CD4-positive, alpha-beta memory T cell (primary cell): ENCODE data around the gene LRRC8E. TPM values are rescaled to one million over a fixed set of nuclear protein-coding genes. Genes with fewer than 3 reads are reported as not detected.
A peak's percentile ranks its signal among the peaks of the same experiment; 100 is the strongest.

Experiments
- CTCF ChIA-PET: fragments of 350-600 bp; sonication (Branson Sonifier 250); formaldehyde crosslinking; loops from one replicate; lab custom pipeline; 2021; ENCODE audit warnings: inconsistent platforms; ENCODE audit not compliant: partially characterized antibody; lab: Charles Lee
- POLR2A ChIA-PET: fragments of 350-600 bp; sonication (Branson Sonifier 250); formaldehyde crosslinking; loops from one replicate; lab custom pipeline; 2021; ENCODE audit not compliant: partially characterized antibody; lab: Charles Lee
- DNase-seq, 5 donors: peaks; one replicate each; pipeline versions ENCODE4 v3.0.0 to v3.0.0-alpha.2; 2020 to 2022; ENCODE audit warnings: mixed read lengths in 1 of 5
- H3K27ac ChIP-seq: one replicate; pipeline ENCODE4 v1.7.0; 2013; ENCODE audit warnings: low read depth, low read length
- H3K27me3 ChIP-seq: 2 replicates; pipeline ENCODE4 v1.7.0; 2013; ENCODE audit warnings: mild to moderate bottlenecking, low read length, moderate library complexity; ENCODE audit not compliant: insufficient read depth
- H3K36me3 ChIP-seq: 2 replicates; pipeline ENCODE4 v1.7.0; 2013; ENCODE audit warnings: mild to moderate bottlenecking, low read length, moderate library complexity; ENCODE audit not compliant: insufficient read depth
- H3K4me1 ChIP-seq: 2 replicates; pipeline ENCODE4 v1.7.0; 2013; ENCODE audit warnings: mild to moderate bottlenecking, low read length, moderate library complexity; ENCODE audit not compliant: insufficient read depth
- H3K4me3 ChIP-seq, 2 donors: one replicate each; pipeline ENCODE4 v1.7.0; 2013; ENCODE audit warnings: low read length in 2 of 2, mild to moderate bottlenecking in 1 of 2
- H3K9me3 ChIP-seq, 2 donors: one replicate each; pipeline ENCODE4 v1.7.0; 2013; ENCODE audit warnings: low read length in 2 of 2, control low read depth in 1 of 2; ENCODE audit not compliant: control insufficient read depth in 1 of 2
- H3K27ac Mint-ChIP-seq, 7 donors: one replicate each; pipeline ENCODE4 v1.8.0; 2020 to 2021; ENCODE audit warnings: mixed read lengths in 7 of 7, mild to moderate bottlenecking in 6 of 7, inconsistent platforms in 3 of 7, moderate library complexity in 3 of 7
- H3K27me3 Mint-ChIP-seq, 2 donors: one replicate each; pipeline ENCODE4 v1.8.0; 2020 to 2021; ENCODE audit warnings: mixed read lengths in 2 of 2
- H3K36me3 Mint-ChIP-seq, 2 donors: one replicate each; pipeline ENCODE4 v1.8.0; 2020 to 2021; ENCODE audit warnings: mixed read lengths in 2 of 2, inconsistent platforms in 1 of 2, mild to moderate bottlenecking in 1 of 2
- H3K4me1 Mint-ChIP-seq, 4 donors: one replicate each; pipeline ENCODE4 v1.8.0; 2020 to 2021; ENCODE audit warnings: mixed read lengths in 4 of 4, mild to moderate bottlenecking in 1 of 4
- H3K4me3 Mint-ChIP-seq, 8 donors: one replicate each; pipeline ENCODE4 v1.8.0; 2020 to 2021; ENCODE audit warnings: mixed read lengths in 8 of 8, mild to moderate bottlenecking in 7 of 8, moderate library complexity in 6 of 8, inconsistent platforms in 3 of 8
- H3K9me3 Mint-ChIP-seq, 8 donors: one replicate each; pipeline ENCODE4 v1.8.0; 2020 to 2021; ENCODE audit warnings: mixed read lengths in 8 of 8, mild to moderate bottlenecking in 5 of 8, inconsistent platforms in 3 of 8, moderate library complexity in 1 of 8
- intact Hi-C: fragments of 100-400 bp; cut with micrococcal nuclease; formaldehyde crosslinking; loops from one replicate; pipeline ENCODE4 v1.15.1; 2023
- polyA plus RNA-seq, 2 donors: library from polyadenylated mRNA; unstranded; fragments of 300-500 nt; fragmentation: Illumina TruSeq; gene quantifications; one replicate each; pipeline ENCODE4 v1.2.3, GENCODE V29; 2021
- total RNA-seq, 2 experiments: library from RNA; stranded (reverse); gene quantifications; one replicate each; pipeline ENCODE4 v1.2.3, GENCODE V29; 2021

Gene LRRC8E
- total and polyA plus RNA-seq, 4 experiments from 2014 or later = not detected

DNA sequence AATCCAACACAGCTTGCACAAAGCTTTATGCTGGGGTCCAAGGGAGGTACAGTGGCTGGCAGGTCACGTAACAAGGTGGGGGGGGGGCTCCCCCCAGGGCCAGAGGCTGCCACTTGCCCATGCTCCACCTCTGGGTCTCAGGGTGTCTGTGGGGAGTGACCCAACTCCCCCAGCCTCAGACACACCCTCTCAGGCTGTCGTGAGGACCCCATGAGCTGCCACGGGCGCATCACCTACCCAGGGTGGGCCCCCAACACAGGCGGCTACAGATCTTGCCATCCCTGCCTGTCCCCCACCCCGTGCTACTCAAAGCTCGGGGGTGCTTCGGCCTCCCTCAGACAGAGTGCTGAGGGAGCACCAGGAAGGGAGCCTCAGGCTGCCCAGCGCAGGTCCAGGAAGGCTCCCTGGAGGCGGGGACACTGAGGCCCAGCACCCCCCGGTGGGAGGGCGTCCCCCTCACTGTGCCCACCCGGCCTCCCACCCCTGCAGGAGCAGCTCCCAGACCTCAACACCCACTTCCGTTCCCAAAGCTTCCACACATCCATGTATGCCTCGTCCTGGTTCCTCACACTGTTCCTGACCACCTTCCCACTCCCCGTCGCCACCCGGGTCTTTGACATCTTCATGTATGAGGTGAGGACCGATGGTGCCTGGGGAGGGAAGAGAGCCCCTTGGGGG lies 37.2 kb upstream of the LRRC8E start:
- Histone ChIP-seq H3K4me3 (no peak overlapping the region), H3K36me3 (no peaks in the 10 kb centered on the region), H3K27ac (no peak overlapping the region), H3K4me1 (peaks cover 8% of the 10 kb centered on the region), H3K27me3 (no peaks in the 10 kb centered on the region), H3K9me3 (no peaks in the 10 kb centered on the region)
- Mint-ChIP-seq H3K9me3 (no peaks in the 10 kb centered on the region), H3K4me1 (peaks cover 3 to 10% (median 6%) of the 10 kb centered on the region in 4 donors), H3K4me3 (no peak overlapping the region), H3K36me3 (no peaks in the 10 kb centered on the region), H3K27ac (no peak overlapping the region), H3K27me3 (no peaks in the 10 kb centered on the region)
- ChIA-PET CTCF (interaction anchor here (1.0 kb wide), 1 partner anchor 152 kb away, joined by 3 read pairs; no protein-coding TSS in a partner anchor), POLR2A (no interaction called here)
- no peak for DNase-seq
- intact Hi-C loops = no loop called here

DNA sequence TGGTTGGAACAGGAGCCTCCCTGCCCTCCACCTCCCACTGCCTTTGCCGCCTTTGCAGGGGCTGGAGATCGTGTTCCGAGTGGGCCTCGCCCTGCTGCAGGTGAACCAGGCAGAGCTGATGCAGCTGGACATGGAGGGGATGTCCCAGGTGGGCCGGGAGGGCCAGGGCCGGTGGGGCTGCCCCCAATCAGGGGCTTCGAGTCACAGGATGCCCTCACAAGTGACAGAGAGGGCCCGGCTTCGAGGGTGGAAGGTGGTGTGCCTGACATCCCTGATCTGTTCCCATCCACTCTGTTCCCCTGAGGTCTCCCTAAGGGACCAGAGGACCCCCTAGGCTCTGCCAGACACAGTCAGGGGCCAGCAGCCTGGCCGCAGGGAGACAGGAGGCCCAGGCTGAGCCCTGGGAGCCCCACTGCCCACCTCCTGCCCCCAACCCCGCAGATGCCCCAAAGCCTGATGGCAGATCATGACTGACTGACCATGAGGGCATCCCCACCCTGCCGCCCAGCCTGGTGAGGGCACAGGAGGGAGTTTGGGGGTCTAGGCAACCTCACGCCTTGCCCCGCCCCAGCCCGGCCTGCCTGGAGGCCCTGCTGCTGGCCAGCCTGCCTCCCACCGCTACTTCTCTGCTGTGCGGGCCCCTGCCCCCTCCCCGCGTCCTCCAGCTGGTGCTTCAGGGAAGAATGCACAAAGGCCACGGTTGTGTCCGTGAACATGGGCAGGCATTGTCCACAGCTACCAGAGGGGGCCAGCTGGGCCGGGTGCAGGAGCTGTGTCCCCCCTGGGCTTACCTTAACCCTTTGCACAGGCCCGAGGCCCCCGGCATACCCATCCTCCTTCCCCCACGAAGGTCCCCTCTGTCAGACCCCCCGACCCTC lies 36.4 kb upstream of the LRRC8E start:
- intact Hi-C loops = loop anchor here (2.0 kb wide), 1 partner anchor 151 kb away; no protein-coding TSS in a partner anchor
- no peak overlapping the region for H3K27ac Mint-ChIP-seq
- no peak overlapping the region for H3K4me3 Mint-ChIP-seq
- Histone ChIP-seq H3K4me3 (no peak overlapping the region), H3K27me3 (no peaks in the 10 kb centered on the region), H3K9me3 (no peaks in the 10 kb centered on the region), H3K4me1 (peaks cover 8% of the 10 kb centered on the region), H3K36me3 (no peaks in the 10 kb centered on the region), H3K27ac (no peak overlapping the region)
- H3K36me3 Mint-ChIP-seq = no peaks in the 10 kb centered on the region
- no peaks in the 10 kb centered on the region for H3K27me3 Mint-ChIP-seq
- ChIA-PET CTCF (interaction anchor here (0.6 to 3.2 kb wide), 20 partner anchors 10 to 381 kb away, joined by 3 to 16 read pairs (median 4); partner anchors contain the start of genes CD209, CTXN1, MAP2K7 and SNAPC2), POLR2A (no interaction called here)
- no peak for DNase-seq
- peaks cover 3 to 10% (median 6%) of the 10 kb centered on the region in 4 donors for H3K4me1 Mint-ChIP-seq
- H3K9me3 Mint-ChIP-seq = no peaks in the 10 kb centered on the region

GRCh38 chr19:7852851-7853769 lies 35.2 kb upstream of the LRRC8E start:
- POLR2A ChIA-PET = interaction anchor here (1.1 kb wide), 1 partner anchor 90 kb away, joined by 3 read pairs; the partner anchor contains the start of gene TIMM44
- H3K36me3 Mint-ChIP-seq = no peaks in the 10 kb centered on the region

DNA sequence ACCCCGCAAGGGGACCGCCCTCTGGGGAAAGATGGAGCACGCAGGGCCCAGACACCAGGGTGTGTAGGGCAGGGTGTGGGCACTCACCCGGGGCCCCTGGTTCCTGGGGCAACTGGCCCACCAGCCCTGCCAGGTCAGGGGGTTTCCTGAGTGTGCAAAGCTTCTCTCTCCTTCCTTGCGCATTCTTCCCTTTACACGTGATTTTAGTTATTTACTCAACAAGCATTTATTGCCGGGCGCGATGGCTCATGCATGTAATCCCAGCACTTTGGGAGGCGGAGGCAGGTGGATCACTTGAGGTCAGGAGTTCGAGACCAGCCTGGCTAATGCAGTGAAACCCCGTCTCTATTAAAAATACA lies 34.6 kb upstream of the LRRC8E start:
- H3K27ac Mint-ChIP-seq = no peak overlapping the region
- Histone ChIP-seq H3K36me3 (no peaks in the 10 kb centered on the region), H3K9me3 (no peaks in the 10 kb centered on the region), H3K4me1 (peaks cover 8% of the 10 kb centered on the region), H3K4me3 (no peak overlapping the region), H3K27me3 (no peaks in the 10 kb centered on the region), H3K27ac (no peak overlapping the region)
- H3K4me1 Mint-ChIP-seq = peaks cover 3 to 10% (median 6%) of the 10 kb centered on the region in 4 donors
- DNase-seq = no peak
- ChIA-PET CTCF (interaction anchor here (1.1 to 3.2 kb wide), 6 partner anchors 13 to 149 kb away, joined by 3 to 12 read pairs (median 6); partner anchors contain the start of gene TIMM44), POLR2A (interaction anchor here (1.1 kb wide), 1 partner anchor 90 kb away, joined by 3 read pairs; the partner anchor contains the start of gene TIMM44)
- no peaks in the 10 kb centered on the region for H3K9me3 Mint-ChIP-seq
- no peaks in the 10 kb centered on the region for H3K27me3 Mint-ChIP-seq
- intact Hi-C loops = loop anchor here (1.0 to 2.0 kb wide), 2 partner anchors 72 to 149 kb away; no protein-coding TSS in a partner anchor
- H3K4me3 Mint-ChIP-seq = no peak overlapping the region
- H3K36me3 Mint-ChIP-seq = no peaks in the 10 kb centered on the region

More at GRCh38 chr19:7852851-7853769, 35.2 kb upstream of the LRRC8E start:
- Histone ChIP-seq H3K4me3 (no peak overlapping the region), H3K27me3 (no peaks in the 10 kb centered on the region), H3K36me3 (no peaks in the 10 kb centered on the region), H3K27ac (no peak overlapping the region), H3K9me3 (no peaks in the 10 kb centered on the region), H3K4me1 (peaks cover 8% of the 10 kb centered on the region)
- H3K27ac Mint-ChIP-seq = peak overlapping the region in 1 of 7 donors; percentile 77
- no peaks in the 10 kb centered on the region for H3K27me3 Mint-ChIP-seq
- DNase-seq = peak; percentile 47 to 60 (median 54)
- CTCF ChIA-PET = interaction anchor here (0.6 to 3.2 kb wide), 19 partner anchors 8 to 379 kb away, joined by 3 to 16 read pairs (median 5); partner anchors contain the start of genes CD209, CTXN1, MAP2K7 and SNAPC2
- no peaks in the 10 kb centered on the region for H3K9me3 Mint-ChIP-seq
- intact Hi-C loops = loop anchor here (1.0 to 2.0 kb wide), 2 partner anchors 72 to 150 kb away; no protein-coding TSS in a partner anchor
- peaks cover 3 to 10% (median 6%) of the 10 kb centered on the region in 4 donors for H3K4me1 Mint-ChIP-seq
- H3K4me3 Mint-ChIP-seq = no peak overlapping the region

DNA sequence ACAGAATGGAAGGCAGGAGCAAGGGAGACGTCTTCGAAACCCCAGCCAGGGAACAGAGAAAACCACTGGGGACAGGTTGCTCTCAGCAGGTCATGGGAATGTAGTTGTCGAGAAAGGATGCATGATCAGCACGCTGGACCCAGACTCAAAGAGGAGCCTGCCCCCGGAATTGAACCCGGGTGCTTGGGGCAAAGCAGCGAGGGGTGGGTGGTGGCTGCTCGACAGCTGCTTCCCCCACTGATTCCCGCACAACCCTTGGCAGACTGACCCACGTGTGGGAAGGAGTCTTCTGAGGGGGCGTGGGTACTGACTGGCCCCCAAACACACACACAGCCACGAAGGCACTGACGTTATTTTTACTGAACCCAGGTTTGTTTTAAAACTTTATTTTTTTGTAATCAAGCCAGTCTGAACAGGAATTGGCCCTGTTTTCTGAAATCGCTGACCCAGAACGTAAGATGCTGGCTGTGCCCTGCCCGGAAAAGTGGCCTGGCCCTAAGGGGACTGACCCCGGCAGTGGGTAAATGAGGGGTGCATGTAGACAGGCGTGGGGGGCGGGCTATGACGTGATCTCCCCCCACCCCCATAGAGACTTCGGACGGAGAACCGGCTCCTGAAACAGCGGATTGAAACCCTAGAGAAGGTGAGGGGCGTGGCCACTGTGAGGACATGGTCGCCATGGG lies 32.7 kb upstream of the LRRC8E start:
- Mint-ChIP-seq H3K9me3 (no peaks in the 10 kb centered on the region), H3K36me3 (no peaks in the 10 kb centered on the region), H3K27ac (no peak overlapping the region), H3K4me3 (no peak overlapping the region), H3K4me1 (peaks cover 3 to 10% (median 6%) of the 10 kb centered on the region in 4 donors), H3K27me3 (no peaks in the 10 kb centered on the region)
- Histone ChIP-seq H3K4me3 (no peak overlapping the region), H3K27me3 (no peaks in the 10 kb centered on the region), H3K27ac (no peak overlapping the region), H3K9me3 (no peaks in the 10 kb centered on the region), H3K4me1 (peaks cover 8% of the 10 kb centered on the region), H3K36me3 (no peaks in the 10 kb centered on the region)
- POLR2A ChIA-PET = no interaction called here
- intact Hi-C loops = no loop called here
- CTCF ChIA-PET = interaction anchor here (3.2 kb wide), 1 partner anchor 88 kb away, joined by 12 read pairs; the partner anchor contains the start of gene TIMM44
- no peak for DNase-seq

GRCh38 chr19:7856109-7856591 lies 32.2 kb upstream of the LRRC8E start:
- H3K4me3 ChIP-seq = no peak overlapping the region
- Mint-ChIP-seq H3K4me3 (no peak overlapping the region), H3K9me3 (no peaks in the 10 kb centered on the region), H3K4me1 (peaks cover 3 to 13% (median 6%) of the 10 kb centered on the region in 4 donors), H3K36me3 (no peaks in the 10 kb centered on the region), H3K27ac (no peak overlapping the region), H3K27me3 (no peaks in the 10 kb centered on the region)
- ChIA-PET CTCF (no interaction called here), POLR2A (no interaction called here)
- DNase-seq = no peak
- no peaks in the 10 kb centered on the region for H3K9me3 ChIP-seq
- peaks cover 10% of the 10 kb centered on the region for H3K4me1 ChIP-seq
- H3K27me3 ChIP-seq = peaks cover 4% of the 10 kb centered on the region
- H3K27ac ChIP-seq = no peak overlapping the region
- intact Hi-C loops = no loop called here
- no peaks in the 10 kb centered on the region for H3K36me3 ChIP-seq
